Kidney capillary endothelial cell (primary cell): ENCODE measurements around the gene ZCCHC7.
"Not testable (repeated sequence)": the region's sequence is repeated elsewhere in the genome, so short reads cannot be mapped to it uniquely, and the experiment has no call there.

Experiments used
- DNase-seq: peaks from one replicate; pipeline ENCODE4 v3.0.0-alpha.2; 2018; ENCODE audit warnings: low spot score

The ZCCHC7 gene

GRCh38 chr9:37293664-37294524 is 173.5 kb downstream of the ZCCHC7 start:
- no peak for DNase-seq

GRCh38 chr9:37295178-37295577 is 174.8 kb downstream of the ZCCHC7 start:
- no peak for DNase-seq

GRCh38 chr9:37295796-37296195 is 175.4 kb downstream of the ZCCHC7 start:
- no peak for DNase-seq

- DNase-seq = no peak
These were observed 177.2 kb downstream of the ZCCHC7 start for GRCh38 chr9:37297592-37297991.

GRCh38 chr9:37300620-37301019 is 180.2 kb downstream of the ZCCHC7 start:
- no peak for DNase-seq

- DNase-seq = no peak
These were observed 180.9 kb downstream of the ZCCHC7 start for GRCh38 chr9:37301042-37301853.

- no peak for DNase-seq
These were observed 181.4 kb downstream of the ZCCHC7 start for GRCh38 chr9:37301854-37302172.

GRCh38 chr9:37302277-37302676 is 181.9 kb downstream of the ZCCHC7 start:
- no peak for DNase-seq

- not testable (repeated sequence) for DNase-seq
These were observed 182.9 kb downstream of the ZCCHC7 start for GRCh38 chr9:37303272-37303671.

GRCh38 chr9:37309136-37309535 is 188.8 kb downstream of the ZCCHC7 start:
- DNase-seq = no peak

- no peak for DNase-seq
These were observed 191.7 kb downstream of the ZCCHC7 start for GRCh38 chr9:37311938-37312708.

- DNase-seq = no peak
These were observed 203.9 kb downstream of the ZCCHC7 start for GRCh38 chr9:37324261-37324683.

- no peak for DNase-seq
These were observed 204.5 kb downstream of the ZCCHC7 start for GRCh38 chr9:37324691-37325490.

- no peak for DNase-seq
These were observed 205.4 kb downstream of the ZCCHC7 start for GRCh38 chr9:37325778-37326177.

- DNase-seq = no peak
These were observed 207.2 kb downstream of the ZCCHC7 start for GRCh38 chr9:37327553-37327952.

GRCh38 chr9:37328556-37329227 is 208.3 kb downstream of the ZCCHC7 start:
- DNase-seq = no peak

GRCh38 chr9:37329576-37329975 is 209.2 kb downstream of the ZCCHC7 start:
- no peak for DNase-seq

GRCh38 chr9:37331871-37332270 is 211.5 kb downstream of the ZCCHC7 start:
- DNase-seq = no peak

- no peak for DNase-seq
These were observed 212.2 kb downstream of the ZCCHC7 start for GRCh38 chr9:37332578-37332977.

- no peak for DNase-seq
These were observed 212.9 kb downstream of the ZCCHC7 start for GRCh38 chr9:37333288-37333687.

GRCh38 chr9:37335238-37335637 is 214.9 kb downstream of the ZCCHC7 start:
- DNase-seq = no peak
